Osteocyte (in vitro differentiated cells): Measurements from ENCODE around the gene KYAT1. TPM values are rescaled to one million over a fixed set of nuclear protein-coding genes. Genes with fewer than 3 reads are reported as not detected.
A peak's percentile ranks its signal among the peaks of the same experiment; 100 is the strongest.

Source experiments
- DNase-seq: peaks from one replicate; pipeline ENCODE4 v3.0.0; 2021; ENCODE audit warnings: mixed read lengths; ENCODE audit not compliant: unreplicated experiment; ENCODE audit errors: extremely low spot score
- H3K27ac Mint-ChIP-seq: one replicate; pipeline ENCODE4 v1.8.0; 2021; ENCODE audit warnings: mild to moderate bottlenecking, mixed read lengths; ENCODE audit not compliant: unreplicated experiment
- H3K27me3 Mint-ChIP-seq: one replicate; pipeline ENCODE4 v1.8.0; 2021; ENCODE audit warnings: mixed read lengths; ENCODE audit not compliant: unreplicated experiment
- H3K36me3 Mint-ChIP-seq: one replicate; pipeline ENCODE4 v1.8.0; 2021; ENCODE audit warnings: mixed read lengths; ENCODE audit not compliant: unreplicated experiment
- H3K4me1 Mint-ChIP-seq: one replicate; pipeline ENCODE4 v1.8.0; 2021; ENCODE audit warnings: mixed read lengths; ENCODE audit not compliant: unreplicated experiment
- H3K4me3 Mint-ChIP-seq: one replicate; pipeline ENCODE4 v1.8.0; 2021; ENCODE audit warnings: mild to moderate bottlenecking, moderate library complexity, mixed read lengths; ENCODE audit not compliant: unreplicated experiment
- H3K9me3 Mint-ChIP-seq: one replicate; pipeline ENCODE4 v1.8.0; 2021; ENCODE audit warnings: mixed read lengths; ENCODE audit not compliant: unreplicated experiment
- total RNA-seq: library from RNA; stranded (reverse); gene quantifications from 2 replicates; pipeline ENCODE4 v1.2.1, GENCODE V29; 2021
- TF ChIP-seq, protein P1 (sequence below): fragments of 200-600 bp; sonication (generic); IDR thresholded peaks from 2 replicates; pipeline ENCODE4 v1.5.0; 2021; ENCODE audit warnings: antibody characterized with exemption, mild to moderate bottlenecking, moderate library complexity

The KYAT1 gene
- total RNA-seq, 1 donor from 2014 or later: 6.5 TPM

DNA sequence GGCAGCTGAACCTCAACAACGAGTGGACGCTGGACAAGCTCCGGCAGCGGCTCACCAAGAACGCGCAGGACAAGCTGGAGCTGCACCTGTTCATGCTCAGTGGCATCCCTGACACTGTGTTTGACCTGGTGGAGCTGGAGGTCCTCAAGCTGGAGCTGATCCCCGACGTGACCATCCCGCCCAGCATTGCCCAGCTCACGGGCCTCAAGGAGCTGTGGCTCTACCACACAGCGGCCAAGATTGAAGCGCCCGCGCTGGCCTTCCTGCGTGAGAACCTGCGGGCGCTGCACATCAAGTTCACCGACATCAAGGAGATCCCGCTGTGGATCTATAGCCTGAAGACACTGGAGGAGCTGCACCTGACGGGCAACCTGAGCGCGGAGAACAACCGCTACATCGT lies 26.6 kb upstream of the KYAT1 start:
- Mint-ChIP-seq H3K27me3 (no peaks in the 10 kb centered on the region), H3K36me3 (peaks cover 26% of the 10 kb centered on the region), H3K27ac (no peak overlapping the region), H3K4me3 (no peak overlapping the region), H3K9me3 (no peaks in the 10 kb centered on the region), H3K4me1 (peaks cover 37% of the 10 kb centered on the region)
- TF ChIP-seq, protein P1, sequence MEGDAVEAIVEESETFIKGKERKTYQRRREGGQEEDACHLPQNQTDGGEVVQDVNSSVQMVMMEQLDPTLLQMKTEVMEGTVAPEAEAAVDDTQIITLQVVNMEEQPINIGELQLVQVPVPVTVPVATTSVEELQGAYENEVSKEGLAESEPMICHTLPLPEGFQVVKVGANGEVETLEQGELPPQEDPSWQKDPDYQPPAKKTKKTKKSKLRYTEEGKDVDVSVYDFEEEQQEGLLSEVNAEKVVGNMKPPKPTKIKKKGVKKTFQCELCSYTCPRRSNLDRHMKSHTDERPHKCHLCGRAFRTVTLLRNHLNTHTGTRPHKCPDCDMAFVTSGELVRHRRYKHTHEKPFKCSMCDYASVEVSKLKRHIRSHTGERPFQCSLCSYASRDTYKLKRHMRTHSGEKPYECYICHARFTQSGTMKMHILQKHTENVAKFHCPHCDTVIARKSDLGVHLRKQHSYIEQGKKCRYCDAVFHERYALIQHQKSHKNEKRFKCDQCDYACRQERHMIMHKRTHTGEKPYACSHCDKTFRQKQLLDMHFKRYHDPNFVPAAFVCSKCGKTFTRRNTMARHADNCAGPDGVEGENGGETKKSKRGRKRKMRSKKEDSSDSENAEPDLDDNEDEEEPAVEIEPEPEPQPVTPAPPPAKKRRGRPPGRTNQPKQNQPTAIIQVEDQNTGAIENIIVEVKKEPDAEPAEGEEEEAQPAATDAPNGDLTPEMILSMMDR: no peak
- no peak for DNase-seq

DNA sequence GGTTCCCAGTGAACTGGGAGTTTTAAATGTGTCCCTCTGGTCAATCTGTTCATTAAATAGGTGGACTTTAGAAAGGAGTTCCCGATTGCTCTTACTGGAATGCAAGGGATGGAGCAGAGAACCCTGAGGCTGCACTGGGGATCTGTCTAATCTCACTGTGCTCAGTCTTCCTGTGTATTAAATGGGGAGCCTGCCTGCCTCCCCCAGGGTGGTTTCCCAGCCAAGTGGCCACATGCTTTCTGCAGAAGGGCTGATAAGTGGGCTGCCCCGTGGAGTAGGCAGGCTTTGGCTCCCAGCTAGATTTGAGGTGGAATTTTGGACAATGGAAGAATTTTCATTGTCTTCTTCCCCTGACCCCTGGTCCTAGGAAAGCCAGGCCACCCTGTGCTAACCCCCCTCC lies 25.0 kb upstream of the KYAT1 start:
- H3K27me3 Mint-ChIP-seq: no peaks in the 10 kb centered on the region
- TF ChIP-seq, protein P1: no peak
- DNase-seq: no peak
- H3K4me1 Mint-ChIP-seq: peaks cover 35% of the 10 kb centered on the region
- peaks cover 26% of the 10 kb centered on the region for H3K36me3 Mint-ChIP-seq
- no peaks in the 10 kb centered on the region for H3K9me3 Mint-ChIP-seq
- H3K4me3 Mint-ChIP-seq: no peak overlapping the region
- no peak overlapping the region for H3K27ac Mint-ChIP-seq

DNA sequence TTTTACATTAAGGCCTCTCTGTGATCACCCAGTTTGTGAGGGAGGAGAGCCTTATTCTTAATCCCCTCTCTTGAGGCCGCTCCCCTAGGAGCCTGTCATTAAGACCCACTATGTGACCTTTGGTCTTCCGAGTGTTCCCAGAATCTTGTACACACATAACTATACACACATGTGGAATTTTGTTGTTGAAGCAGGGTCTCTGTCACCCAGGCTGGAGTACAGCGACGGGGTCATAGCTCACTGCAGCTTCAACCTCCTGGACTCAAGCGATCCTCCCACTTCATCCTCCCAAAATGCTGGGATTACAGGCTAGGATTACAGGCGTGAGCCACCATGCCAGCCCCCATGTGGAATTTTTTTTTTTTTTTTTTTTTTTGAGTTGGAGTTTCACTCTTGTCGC lies 24.2 kb upstream of the KYAT1 start:
- Mint-ChIP-seq H3K4me1 (peaks cover 27% of the 10 kb centered on the region), H3K27me3 (no peaks in the 10 kb centered on the region), H3K9me3 (no peaks in the 10 kb centered on the region), H3K36me3 (peaks cover 26% of the 10 kb centered on the region), H3K27ac (no peak overlapping the region), H3K4me3 (no peak overlapping the region)
- no peak for DNase-seq
- TF ChIP-seq, protein P1: no peak

DNA sequence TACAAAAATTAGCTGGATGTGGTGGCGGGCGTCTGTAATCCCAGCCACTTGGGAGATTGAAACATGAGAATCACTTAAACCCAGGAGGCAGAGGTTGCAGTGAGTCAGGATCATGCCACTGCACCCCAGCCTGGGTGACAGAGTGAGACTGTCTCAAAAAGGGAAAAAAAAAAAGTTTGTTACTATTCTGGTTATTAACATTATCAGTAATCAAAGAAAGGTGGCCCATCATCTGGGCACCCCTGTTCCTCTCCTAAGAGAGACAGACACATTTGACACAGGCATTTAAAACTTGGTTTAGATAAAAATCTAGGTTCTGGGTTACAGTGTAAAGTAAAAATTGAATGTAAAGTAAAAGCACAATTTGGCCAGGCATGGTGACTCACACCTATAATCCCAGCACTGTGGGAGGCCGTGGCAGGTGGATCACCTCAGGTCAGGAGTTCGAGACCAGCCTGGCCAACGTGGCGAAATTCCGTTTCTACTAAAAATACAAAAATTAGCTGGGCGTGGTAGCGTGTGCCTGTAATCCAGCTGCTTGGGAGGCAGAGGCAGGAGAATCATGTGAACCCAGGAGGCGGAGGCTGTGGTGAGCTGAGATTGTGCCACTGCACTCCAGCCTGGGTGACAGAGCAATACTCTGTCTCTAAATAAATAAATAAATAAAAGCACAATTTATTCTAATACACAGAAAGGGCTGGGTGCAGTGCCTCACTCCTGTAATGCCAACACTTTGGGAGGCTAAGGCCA lies 22.3 kb upstream of the KYAT1 start:
- DNase-seq: no peak
- no peak overlapping the region for H3K4me3 Mint-ChIP-seq
- H3K27me3 Mint-ChIP-seq: no peaks in the 10 kb centered on the region
- peaks cover 29% of the 10 kb centered on the region for H3K4me1 Mint-ChIP-seq
- peak overlapping the region; percentile 73 for H3K27ac Mint-ChIP-seq
- TF ChIP-seq, protein P1: no peak
- H3K36me3 Mint-ChIP-seq: peaks cover 18% of the 10 kb centered on the region
- H3K9me3 Mint-ChIP-seq: no peaks in the 10 kb centered on the region

DNA sequence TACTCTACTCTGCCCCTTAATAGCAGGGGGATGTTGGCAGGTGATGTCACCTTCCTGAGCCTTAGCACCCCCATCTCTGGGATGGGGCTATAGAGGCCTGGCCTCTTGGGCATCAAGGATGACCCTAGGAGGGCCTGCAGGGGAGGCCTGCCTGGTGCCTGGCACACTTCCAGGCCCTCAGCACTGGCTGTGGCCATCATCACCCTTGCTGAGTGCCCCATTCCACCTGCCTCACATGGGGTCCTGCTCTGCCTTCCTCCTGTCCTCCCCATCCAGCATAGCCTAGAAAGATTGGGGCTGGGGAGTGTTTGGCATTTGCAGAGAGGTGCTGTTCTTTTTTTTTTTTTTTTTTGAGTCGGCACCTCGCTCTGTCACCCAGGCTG lies 21.3 kb upstream of the KYAT1 start:
- no peak overlapping the region for H3K4me3 Mint-ChIP-seq

More for the DNA sequence above, 21.3 kb upstream of the KYAT1 start:
- Mint-ChIP-seq H3K27me3 (no peaks in the 10 kb centered on the region), H3K36me3 (peaks cover 12% of the 10 kb centered on the region), H3K4me1 (peaks cover 32% of the 10 kb centered on the region), H3K27ac (no peak overlapping the region), H3K9me3 (no peaks in the 10 kb centered on the region)
- DNase-seq: no peak
- TF ChIP-seq, protein P1: no peak
